Astrocyte of the hippocampus (primary cell): ENCODE data around the gene TIMM44.
"Not testable (repeated sequence)": the region's sequence is repeated elsewhere in the genome, so short reads cannot be mapped to it uniquely, and the experiment has no call there.

ENCODE experiments used
- DNase-seq: peaks from one replicate; pipeline ENCODE4 v3.0.0; 2011; ENCODE audit warnings: low read depth, low spot score

Gene TIMM44

DNA sequence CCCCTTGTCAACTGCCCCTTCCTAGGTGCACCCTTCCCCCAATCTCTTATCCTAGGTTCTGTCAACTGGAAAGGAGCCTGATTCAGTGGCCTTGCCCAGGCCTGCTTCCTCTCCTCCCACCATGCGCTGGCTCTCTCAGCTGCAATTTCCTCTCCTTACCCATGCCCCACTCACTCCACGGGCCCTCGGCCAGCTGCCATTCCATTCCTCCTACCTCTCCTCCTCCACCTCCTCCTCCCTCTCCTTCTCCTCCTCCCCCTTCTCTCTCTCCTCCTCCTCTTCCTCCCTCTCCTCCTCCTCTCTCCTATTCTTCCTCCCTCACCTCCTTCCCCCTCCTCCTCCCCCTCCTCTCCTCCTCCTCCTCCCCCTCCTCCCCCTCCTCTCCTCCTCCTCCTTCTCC is 9.6 kb upstream of the TIMM44 start:
- DNase-seq = no peak

DNA sequence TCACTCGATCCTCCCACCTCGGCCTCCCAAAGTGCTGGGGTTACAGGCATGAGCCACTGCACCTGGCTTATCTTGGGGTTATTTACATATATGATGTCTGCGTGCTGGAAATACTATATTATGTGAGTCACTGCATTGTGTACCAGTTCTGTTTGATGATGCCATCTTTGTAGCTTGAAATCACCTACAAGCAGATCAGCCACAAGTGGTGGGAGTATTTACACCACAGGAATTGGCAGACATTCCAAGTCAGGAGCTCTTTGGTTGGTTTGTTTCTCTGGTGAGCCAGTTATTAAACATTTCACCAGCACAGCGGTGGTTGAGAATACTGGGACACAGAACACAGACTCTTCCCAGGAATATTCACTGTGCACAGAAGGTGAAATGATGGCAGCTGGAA is 4.5 kb upstream of the TIMM44 start:
- DNase-seq = peak; percentile 22

DNA sequence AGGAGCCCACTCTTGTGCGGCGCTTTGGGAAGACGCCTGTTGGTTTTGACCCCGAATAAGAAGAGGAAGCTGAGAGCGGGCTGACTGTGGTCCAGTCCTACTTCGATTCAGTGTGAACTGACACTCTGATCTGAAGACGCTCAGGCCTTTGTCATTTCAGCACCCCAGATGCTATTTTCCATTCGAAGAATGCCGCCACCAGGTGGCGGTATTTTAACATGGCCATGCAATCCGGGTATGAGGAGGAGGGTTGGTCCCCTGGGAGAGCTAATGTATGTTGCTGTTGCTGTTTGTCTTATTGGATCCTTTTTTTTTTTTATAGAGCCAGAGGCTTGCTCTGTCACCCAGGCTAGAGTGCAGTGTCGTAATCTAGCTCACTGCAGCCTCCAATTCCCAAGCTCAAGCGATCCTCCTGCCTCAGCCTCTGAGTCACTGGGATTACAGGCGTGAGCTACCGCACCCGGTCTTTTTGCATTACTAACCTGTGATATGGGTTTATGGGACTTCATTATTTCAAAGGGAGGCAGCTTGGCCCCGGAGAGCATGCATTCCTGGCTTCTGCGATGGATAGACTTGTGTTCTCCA is 803 bp upstream of the TIMM44 start:
- DNase-seq = peak; percentile 93

DNA sequence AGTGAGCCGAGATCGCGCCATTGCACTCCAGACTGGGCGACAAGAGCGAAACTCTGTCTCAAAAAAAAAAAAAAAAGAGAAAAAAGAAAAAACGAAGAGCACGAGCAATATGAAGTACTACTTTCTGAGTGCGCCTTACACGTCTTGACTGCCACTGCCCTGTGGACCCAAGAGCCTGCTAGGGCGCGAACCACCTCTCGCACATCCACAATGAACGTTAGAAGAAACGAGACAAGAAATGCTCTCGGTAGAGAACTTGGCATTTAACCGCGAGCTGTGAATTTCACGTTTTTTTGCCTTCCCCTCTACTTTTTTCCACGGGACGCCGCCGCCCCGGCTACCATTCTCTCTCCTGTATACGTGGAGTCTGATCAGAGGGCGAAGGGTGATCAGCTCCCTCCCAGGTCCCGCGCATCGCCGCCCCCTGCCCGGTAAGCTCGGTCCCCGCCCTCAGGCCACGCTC is 454 bp downstream of the TIMM44 start:
- no peak for DNase-seq

DNA sequence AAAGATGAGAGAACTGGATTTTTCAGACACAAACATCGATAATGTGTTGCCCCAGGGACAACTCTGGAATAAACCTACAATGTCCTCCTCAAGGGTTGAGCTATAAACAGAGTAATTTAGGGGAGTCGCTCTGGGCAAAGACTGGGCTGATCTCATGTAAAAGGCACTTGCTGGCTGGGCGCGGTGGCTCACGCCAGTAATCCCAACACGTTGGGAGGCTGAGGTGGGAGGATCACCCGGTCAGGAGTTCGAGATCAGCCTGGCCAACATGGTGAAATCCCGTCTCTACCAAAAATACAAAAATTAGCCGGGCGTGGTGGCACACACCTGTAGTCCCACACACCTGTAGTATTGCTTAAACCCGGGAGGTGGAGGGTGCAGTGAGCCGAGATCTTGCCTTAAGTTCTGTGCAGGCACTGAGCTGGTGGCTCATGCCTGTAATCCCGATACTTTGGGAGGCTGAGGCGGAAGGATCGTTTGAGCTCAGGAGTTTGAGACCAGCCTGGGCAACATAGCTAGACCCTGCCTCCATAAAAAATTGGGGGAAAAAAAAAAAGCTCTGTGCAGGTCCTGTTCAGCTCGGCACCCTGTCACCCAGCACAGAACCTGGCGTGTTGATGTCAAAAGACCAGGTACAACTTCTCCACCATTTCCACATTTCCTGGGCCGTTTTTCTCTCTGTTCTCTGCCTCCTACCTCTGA is 1.4 kb downstream of the TIMM44 start:
- no peak for DNase-seq

DNA sequence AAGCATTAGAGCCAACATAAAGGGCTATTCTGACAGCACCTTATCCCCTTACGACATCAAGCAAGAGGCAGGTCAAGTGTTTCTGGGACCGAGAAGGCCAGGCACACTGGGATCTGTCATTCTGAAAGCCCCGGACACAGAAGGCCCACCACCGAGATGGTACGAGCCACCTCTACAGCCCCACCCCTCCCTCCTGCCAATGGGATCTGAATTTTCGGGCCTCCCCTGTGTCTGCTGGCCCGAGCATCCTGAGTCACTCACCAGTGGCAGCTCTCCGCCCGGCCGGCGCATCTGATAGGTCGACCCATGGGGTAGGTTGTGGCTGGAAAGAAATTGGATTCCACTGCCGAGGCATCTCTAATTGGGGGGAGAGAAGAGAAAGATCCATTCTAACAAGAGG is 2.6 kb downstream of the TIMM44 start:
- no peak for DNase-seq

DNA sequence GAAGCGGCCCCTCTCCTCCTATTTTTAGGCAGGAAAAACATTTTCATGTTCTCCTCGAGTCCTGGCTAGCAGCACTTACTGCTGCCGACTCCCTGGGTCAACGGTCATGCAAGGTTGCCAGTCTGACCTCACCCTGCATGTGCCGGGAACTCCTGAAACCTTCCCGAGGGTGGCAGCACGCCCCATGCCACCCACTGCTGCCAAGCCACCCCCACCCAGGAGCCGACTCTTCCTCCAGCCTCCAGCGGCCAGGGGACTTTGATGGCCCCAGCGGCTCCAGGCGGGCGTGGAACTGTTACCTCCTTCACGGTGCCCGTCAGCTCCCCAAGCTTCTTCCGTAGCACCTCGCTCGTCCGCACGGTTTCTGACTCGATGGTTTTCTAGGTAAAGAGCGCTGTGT is 8.7 kb downstream of the TIMM44 start:
- DNase-seq = no peak

DNA sequence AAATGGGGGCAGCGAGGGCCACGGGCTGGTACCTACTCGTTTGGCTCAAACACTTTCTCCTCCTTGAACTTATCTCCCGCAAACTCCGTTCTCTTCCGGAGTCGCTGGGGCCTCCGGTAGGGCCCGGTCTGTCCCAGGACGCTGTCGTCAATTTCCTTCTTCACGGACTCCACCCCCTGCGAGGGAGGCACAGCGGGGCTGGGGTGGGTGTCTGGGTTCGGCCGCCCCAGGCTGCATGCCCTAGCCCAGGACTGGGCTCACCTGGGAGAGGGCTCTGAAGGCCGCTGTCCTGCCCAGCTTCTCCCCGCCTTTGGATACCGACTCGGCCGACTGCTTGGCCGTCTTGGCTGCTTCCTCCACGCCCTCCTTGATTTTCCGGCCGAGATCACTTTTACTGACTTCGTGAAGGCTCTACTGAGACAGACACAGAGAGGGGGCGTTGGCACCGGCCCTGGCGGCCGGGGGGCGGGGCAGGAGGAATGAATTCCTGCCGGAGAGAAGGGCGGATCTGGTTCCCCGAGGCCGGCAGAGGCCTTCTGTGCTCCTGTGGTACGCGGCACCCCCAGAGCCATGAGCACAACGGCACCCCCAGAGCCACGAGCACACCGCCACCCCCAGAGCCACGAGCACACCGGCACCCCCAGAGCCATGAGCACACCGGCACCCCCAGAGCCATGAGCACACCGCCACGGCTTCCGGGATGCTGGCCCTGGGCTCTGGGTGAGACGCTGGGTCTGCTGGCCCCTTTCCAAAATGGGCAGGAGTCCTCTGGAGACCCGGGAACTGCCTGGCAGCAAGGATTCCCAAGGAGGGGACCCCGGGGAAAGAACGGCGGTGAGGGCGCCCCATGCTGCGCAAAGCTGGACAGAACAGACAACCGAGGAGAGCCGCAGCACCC is 9.4 kb downstream of the TIMM44 start:
- DNase-seq = no peak

DNA sequence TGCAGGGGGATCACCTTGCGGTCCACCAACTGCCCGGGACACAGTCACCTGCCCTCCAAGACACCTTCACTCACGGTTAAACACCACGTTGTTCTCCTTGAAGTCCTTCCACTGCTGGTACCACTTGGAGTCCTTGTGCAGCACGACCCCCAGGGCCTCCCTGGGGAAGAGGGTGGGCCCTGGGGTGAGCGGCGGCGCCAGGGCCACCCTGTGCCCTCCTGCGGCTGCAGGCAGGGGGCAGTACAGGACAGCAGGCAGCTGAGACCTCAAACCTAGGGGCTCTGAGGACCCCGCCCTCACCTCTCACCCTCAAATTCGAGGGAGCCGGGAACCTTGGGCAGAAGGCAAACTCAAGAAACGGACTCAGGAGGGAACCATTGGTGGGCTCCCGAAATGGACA is 10.1 kb downstream of the TIMM44 start:
- DNase-seq = no peak

DNA sequence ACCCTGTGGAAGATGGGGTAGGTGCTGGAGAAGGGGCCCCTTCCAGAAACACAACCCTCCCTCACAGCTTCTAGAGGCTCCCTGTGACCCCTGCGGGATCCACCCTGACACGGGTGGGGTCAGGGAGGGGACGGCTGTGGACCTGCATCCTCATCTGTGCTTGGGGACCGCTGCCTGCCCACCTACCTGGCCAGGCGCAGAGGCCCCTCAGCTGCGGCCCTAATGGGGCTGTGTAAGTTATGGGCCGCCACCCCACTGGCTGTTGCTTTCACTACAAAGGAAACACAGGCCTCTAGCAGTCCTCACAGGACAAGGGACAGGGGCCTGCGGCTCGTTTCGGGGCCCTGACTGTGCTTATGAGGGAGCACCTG is 10.6 kb downstream of the TIMM44 start:
- DNase-seq = no peak

DNA sequence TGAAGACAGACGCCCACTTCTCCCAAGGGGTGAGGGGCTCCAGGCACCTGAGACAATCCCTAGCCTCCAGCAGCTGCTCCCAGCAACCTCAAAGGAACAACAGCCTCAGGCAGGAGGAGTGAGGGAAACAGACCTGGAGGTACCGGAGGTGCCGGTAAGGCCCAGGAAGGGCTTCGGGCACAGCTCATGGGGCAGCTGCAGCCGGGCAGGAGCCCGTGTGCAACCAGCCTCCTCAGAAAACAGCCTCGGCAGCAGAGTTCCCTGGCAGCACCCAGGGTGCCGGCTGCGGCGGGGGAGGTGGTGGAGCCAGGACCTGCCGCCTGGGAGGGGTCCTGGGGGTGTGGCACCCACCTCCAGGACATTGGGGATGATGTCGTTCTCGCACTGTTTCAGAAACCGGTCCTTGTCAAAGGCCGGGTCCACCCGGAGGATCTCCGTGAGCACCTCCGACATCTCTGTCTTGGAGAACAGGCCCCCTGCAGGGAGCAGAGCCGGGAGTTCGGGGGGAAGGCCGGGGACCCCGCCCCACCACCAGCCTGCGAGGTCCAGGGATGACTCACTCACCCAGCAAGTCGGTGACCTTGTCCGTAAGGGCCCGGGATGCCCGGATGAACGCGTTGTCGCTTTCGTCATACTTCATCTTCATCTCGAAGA is 11.1 kb downstream of the TIMM44 start:
- DNase-seq = no peak

DNA sequence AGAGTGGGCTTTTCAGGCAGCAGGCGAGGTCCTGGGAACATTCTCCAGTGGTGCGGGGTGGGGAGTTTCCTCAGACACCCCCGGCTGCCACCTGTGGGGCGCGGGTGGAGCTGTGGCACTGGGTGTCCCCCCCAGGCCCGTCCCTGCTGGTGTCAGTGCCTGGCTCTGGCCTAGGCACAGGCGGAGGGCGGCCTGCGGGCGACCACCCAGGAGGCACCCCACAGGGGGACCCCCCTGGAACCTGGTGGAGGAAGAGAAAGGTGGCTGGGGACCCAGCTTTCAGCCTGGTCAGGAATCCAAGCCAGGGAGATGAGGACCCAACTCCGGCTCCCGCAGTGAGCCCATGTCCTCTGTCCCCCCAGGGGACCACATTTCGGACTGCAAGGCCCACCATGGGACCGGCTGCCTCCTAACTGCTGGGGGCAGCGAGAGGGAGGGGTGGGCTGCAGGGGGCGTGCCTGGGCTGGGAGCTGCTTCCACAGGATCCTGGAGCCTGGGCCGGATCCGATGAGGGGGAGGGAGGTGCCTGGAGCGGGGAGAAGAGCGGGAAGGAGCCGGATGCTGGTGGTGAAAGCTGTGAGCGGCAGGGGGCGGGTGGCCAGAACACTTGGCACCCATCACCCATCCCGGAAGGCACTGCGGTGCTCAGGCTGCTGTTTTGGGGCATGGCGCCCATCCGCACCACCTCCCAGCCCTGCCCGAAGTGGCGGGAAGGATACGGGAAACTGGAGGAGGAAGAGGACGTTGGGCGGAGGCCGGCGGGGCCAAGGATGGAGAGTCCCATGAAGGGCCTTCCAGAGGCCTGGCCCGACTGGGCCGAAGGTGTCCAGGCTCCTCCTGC is 12.0 kb downstream of the TIMM44 start:
- DNase-seq = no peak

DNA sequence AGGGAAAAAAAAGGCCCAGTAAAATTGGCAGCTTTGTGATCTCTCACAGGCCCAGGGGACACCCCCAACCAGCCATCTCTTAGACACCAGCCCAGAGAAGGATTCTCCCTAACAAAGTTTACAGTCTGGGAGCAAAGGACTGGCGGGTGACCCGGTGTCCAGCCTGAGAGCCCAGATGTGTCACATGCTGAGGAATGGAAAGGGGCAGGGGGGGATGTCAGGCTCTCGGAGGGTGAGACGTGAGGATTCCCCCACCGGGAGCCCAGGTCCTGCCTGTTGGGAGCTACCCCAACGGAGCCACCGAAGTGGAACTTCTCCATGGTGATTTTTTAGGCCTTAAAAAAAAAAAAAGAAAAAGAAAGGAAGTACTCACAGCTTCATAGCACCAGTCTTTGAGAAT is 12.7 kb downstream of the TIMM44 start:
- DNase-seq = no peak

DNA sequence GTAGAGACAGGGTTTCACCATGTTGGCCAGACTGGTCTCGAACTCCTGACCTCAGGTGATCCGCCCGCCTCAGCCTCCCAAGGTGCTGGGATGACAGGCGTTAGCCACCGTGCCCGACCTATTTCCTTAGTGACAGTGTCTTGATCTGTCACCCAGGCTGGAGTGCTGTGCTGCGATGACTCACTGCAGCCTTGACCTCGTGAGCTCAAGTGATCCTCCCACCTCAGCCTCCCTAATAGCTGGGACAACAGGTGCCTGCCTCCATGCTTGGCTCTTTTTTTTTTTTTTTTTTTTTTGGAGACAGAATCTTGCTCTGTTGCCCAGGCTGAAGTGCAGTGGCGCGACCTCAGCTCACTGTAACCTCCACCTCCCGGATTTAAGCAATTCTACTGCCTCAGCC is 13.4 kb downstream of the TIMM44 start:
- not testable (repeated sequence) for DNase-seq

DNA sequence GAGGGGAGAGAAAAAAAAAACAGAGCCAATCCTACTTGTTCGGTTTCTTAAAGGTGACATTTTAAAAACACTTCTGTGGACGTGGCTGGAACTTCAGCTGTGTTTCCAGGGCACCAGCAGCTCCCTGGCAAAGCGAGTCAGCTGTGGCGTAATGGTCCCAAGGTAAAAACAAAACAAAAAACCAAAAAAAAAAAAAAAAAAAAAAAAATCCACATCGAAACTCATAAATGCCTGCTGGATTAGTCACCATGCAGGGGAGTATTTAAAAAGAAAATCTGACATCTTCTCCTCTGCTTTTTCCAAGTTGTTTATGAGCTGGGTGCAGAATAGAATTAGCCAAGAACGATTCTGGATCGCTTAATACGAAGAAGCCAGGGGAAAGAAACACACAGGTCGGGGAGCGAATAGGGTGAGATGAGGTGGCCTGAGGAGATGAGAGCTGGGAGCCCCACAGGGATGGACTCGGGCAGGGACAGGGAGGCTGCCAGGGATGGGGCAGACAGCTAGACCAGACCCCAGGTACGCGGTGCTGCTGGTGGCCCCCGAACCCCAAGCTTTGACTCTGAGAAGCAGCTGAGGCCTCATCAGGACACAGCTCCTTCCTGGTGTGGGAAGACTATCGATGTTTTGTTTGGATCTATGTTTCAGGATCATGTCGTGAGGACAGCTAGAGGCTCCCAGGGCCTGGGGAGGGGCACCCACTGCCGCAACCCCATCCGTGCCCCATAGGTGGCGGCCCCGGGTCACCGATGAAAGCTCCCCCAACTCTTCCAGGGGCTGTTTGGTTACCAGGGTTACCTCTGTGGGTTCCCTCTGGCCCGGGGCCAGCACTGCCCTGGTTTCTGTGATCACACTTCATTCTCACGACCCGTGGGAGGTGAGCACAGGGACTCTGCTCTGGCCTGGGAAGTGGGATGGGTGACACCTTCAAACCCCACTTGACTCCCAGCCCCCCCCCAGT is 14.4 kb downstream of the TIMM44 start:
- peak; percentile 90 for DNase-seq

DNA sequence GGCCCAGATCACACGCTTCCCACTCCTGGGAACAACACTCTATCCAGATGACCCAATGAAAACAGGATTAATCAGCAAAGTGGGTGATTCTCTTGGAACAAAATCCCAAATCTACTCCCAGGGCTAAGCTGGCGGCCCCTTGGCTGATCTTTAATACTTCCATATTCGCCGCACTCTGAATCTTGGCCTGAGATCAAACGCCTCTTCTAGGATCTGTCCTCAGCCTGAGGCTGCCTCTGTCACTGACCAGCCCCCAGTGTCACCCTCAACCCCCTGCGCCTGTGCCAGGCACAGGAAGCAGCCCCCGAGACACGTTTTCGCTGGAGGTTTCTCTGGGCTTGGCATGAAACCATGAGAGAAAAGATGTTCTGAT is 15.1 kb downstream of the TIMM44 start:
- no peak for DNase-seq

DNA sequence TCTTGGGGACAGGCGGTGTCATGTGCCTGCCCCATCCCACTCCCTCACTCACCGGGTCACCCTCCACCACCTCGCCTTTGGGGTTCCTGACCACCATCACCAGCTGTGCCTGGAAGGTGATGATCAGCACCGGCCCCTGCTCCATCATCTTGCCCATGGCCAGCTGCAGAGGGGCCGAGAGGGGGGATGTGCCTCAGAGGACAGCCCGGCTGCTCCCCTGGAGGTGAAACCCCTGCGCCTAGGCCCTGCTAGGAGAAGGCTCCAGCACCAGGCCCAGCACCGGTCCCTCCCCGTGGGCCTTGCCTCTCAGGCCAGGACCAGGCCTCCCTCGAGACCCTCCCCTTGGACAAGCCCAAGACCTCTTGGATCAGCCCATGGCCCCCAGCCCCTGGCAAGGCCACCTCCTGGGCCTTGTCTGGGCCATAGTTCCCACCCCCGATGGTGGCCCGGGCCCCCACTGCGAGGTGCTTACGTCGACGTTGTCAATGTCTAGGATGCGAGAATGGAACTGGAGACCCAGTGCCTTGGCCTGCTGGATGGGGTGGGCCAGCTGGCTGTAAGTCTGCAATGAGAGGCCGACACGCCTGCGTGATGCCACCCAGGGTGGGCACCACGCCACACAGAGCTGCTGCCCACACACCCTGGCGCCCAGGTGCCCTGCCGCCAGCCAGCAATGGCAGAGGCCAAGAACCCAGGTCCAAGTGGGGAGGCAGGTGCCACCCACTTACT is 15.7 kb downstream of the TIMM44 start:
- no peak for DNase-seq

DNA sequence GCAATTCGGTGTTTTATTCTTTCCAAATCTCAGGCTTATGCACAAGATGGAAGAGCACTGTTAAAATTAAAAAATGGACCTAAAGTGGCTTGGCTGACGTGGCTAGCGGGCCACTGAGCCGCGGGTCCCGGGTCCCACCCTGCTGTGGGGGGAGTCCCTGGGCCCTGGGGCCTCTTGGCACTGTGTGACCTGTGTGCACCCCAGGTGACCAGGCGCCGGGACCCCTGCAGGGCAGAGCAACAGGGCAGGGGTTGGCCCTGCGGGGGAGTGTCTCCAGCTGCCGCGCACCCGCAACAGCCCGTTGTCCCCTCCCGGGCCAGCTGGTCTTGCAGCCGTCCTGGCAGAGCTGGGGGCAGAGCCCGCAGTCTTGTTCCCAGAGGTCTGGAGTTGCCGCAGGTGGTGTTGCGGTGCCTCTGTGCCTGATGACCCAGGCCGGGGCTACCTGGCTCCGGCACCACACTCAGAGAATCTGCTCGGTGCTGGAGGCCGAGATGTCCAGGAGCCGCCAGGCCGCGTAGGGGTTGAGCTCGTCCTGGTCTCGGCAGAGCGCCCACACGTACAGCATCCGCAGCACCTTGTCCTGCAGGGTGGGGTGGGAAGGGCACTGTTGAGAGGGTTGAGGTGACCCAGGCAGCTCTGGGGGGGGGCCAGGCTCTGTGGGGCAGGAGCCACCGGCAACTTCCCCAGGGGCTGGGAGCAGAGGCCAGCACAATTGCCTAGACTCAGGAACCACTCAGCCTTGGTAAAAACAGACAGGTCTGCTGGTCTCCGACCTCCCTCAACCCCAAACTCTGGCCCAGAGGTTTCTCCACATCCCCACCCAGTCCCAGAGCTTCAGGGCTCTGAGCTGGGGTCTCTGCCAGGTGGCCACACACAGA is 16.5 kb downstream of the TIMM44 start:
- no peak for DNase-seq
